Endothelial cell of umbilical vein (primary cell): Measurements from ENCODE around the gene WASL. TPM values are rescaled to one million over a fixed set of nuclear protein-coding genes. Genes with fewer than 3 reads are reported as not detected.

Experiments
- BruUV-seq: library from RNA; stranded (reverse); fragments of 400-500 nt; replicated peaks from 2 replicates; lab custom pipeline; 2021; lab: Mats Ljungman, UMichigan
- CTCF ChIA-PET: fragments of 300-600, 350-600 bp; sonication (Branson Sonifier 250); formaldehyde crosslinking; loops from one replicate; lab custom pipeline; 2021; ENCODE audit warnings: antibody characterized with exemption, inconsistent platforms; lab: Charles Lee
- POLR2A ChIA-PET: fragments of 300-600, 350-600 bp; sonication (Branson Sonifier 250); formaldehyde crosslinking; loops from one replicate; lab custom pipeline; 2021; ENCODE audit warnings: antibody characterized with exemption, inconsistent platforms; lab: Charles Lee
- DNase-seq: peaks from one replicate; pipeline ENCODE4 v3.0.0-alpha.2; 2011; ENCODE audit warnings: low read depth, low spot score
- FAIRE-seq: peaks from 2 replicates; lab custom pipeline; 2011; peaks lifted over from hg19 to GRCh38; lab: Jason Lieb, UNC
- H2AFZ ChIP-seq: 2 replicates; pipeline ENCODE4 v1.6.0; 2012; ENCODE audit warnings: low read depth, low read length, control low read depth, inconsistent platforms
- H3K27ac ChIP-seq: 2 replicates; pipeline ENCODE4 v1.5.1; 2011; ENCODE audit warnings: low read depth, mild to moderate bottlenecking, control low read depth, low read length, moderate library complexity; ENCODE audit not compliant: insufficient read depth
- H3K27me3 ChIP-seq, 2 experiments: 2 replicates each; pipeline versions ENCODE4 v1.6.0 to v1.6.1; 2011; ENCODE audit warnings: low read length in 2 of 2, mixed read lengths in 1 of 2; ENCODE audit not compliant: control insufficient read depth in 2 of 2, insufficient read depth in 2 of 2
- H3K36me3 ChIP-seq, 2 experiments: 2 replicates in 1 of 2; 3 replicates in 1 of 2; pipeline ENCODE4 v1.5.1; 2011; ENCODE audit warnings: low read length in 2 of 2, mild to moderate bottlenecking in 1 of 2, moderate library complexity in 1 of 2; ENCODE audit not compliant: control insufficient read depth in 2 of 2, insufficient read depth in 2 of 2; ENCODE audit errors: extremely low read depth in 1 of 2
- H3K4me1 ChIP-seq: 3 replicates; pipeline ENCODE4 v1.5.1; 2011; ENCODE audit warnings: mild to moderate bottlenecking, low read length; ENCODE audit not compliant: control insufficient read depth, insufficient read depth; ENCODE audit errors: extremely low read depth
- H3K4me2 ChIP-seq: 2 replicates; pipeline ENCODE4 v1.6.1; 2011; ENCODE audit warnings: low read length, control low read depth, mixed read lengths; ENCODE audit not compliant: insufficient read depth
- H3K4me3 ChIP-seq, 3 experiments: fragments of 200-600 bp in 1 of 3; sonication (generic), shearing (Covaris generic) in 1 of 3; replicated peaks in 1 of 3; 2 replicates each; pipeline ENCODE4 v1.5.1; 2011 to 2016; ENCODE audit warnings: control low read depth in 3 of 3, low read length in 3 of 3, mild to moderate bottlenecking in 2 of 3, inconsistent platforms in 1 of 3, low read depth in 1 of 3, moderate library complexity in 1 of 3; ENCODE audit not compliant: insufficient read depth in 1 of 3
- H3K79me2 ChIP-seq: 2 replicates; pipeline ENCODE4 v1.6.0; 2012; ENCODE audit warnings: low read length, inconsistent platforms; ENCODE audit not compliant: control insufficient read depth, insufficient read depth
- H3K9ac ChIP-seq: replicated peaks from 2 replicates; pipeline ENCODE3; 2011; ENCODE audit warnings: low read length, control low read depth; ENCODE audit not compliant: insufficient read depth; ENCODE audit errors: extremely low read depth
- H3K9me1 ChIP-seq: replicated peaks from 3 replicates; pipeline ENCODE4 v1.6.0; 2011; ENCODE audit warnings: mild to moderate bottlenecking, low read length; ENCODE audit not compliant: control insufficient read depth, insufficient read depth; ENCODE audit errors: extremely low read depth
- H3K9me3 ChIP-seq: replicated peaks from 2 replicates; pipeline ENCODE4 v1.5.1; 2012; ENCODE audit warnings: low read length, inconsistent platforms; ENCODE audit not compliant: control insufficient read depth, insufficient read depth
- H4K20me1 ChIP-seq: replicated peaks from 2 replicates; pipeline ENCODE3; 2011; ENCODE audit warnings: mild to moderate bottlenecking, low read length; ENCODE audit not compliant: control insufficient read depth, insufficient read depth; ENCODE audit errors: extremely low read depth
- CTCF ChIP-seq, 2 donors: IDR thresholded peaks; 1 replicate in 1 of 2; 2 replicates in 1 of 2; pipeline ENCODE4 v1.5.1; 2011; ENCODE audit warnings: low read length in 2 of 2, mild to moderate bottlenecking in 2 of 2, moderate library complexity in 2 of 2, control low read depth in 1 of 2, inconsistent platforms in 1 of 2, low read depth in 1 of 2; ENCODE audit not compliant: insufficient read depth in 1 of 2; ENCODE audit errors: extremely low read depth in 1 of 2
- EZH2 ChIP-seq: IDR thresholded peaks from 2 replicates; pipeline ENCODE4 v1.6.1; 2012; ENCODE audit warnings: borderline replicate concordance, low read depth, mild to moderate bottlenecking, moderate library complexity, low read length, inconsistent platforms; ENCODE audit not compliant: severe bottlenecking
- FOS ChIP-seq: IDR thresholded peaks from 2 replicates; pipeline ENCODE4 v1.6.1; 2011; ENCODE audit warnings: mild to moderate bottlenecking, low read length, moderate library complexity, borderline replicate concordance; ENCODE audit not compliant: insufficient read depth
- GATA2 ChIP-seq: IDR thresholded peaks from 2 replicates; pipeline ENCODE4 v1.7.0; 2011; ENCODE audit warnings: low read depth, mild to moderate bottlenecking, moderate library complexity, mixed read lengths, low read length; ENCODE audit not compliant: insufficient read length, insufficient read depth
- JUN ChIP-seq: IDR thresholded peaks from 2 replicates; pipeline ENCODE4 v1.6.1; 2011; ENCODE audit warnings: borderline replicate concordance, low read depth; ENCODE audit not compliant: insufficient read length, insufficient read depth
- MAX ChIP-seq: IDR thresholded peaks from 2 replicates; pipeline ENCODE4 v1.6.1; 2011; ENCODE audit not compliant: insufficient read depth, insufficient read length
- MYC ChIP-seq: IDR thresholded peaks from one replicate; pipeline ENCODE4 v1.6.1; 2011; ENCODE audit warnings: mild to moderate bottlenecking, low read depth, low read length
- POLR2A ChIP-seq: IDR thresholded peaks from 2 replicates; pipeline ENCODE4 v1.6.1; 2012; ENCODE audit warnings: low read depth, mild to moderate bottlenecking, control low read depth, low read length
- POLR2AphosphoS5 ChIP-seq: IDR thresholded peaks from 2 replicates; pipeline ENCODE4 v1.6.1; 2012; ENCODE audit warnings: low read depth, mild to moderate bottlenecking, control low read depth, low read length, moderate library complexity; ENCODE audit not compliant: insufficient read depth
- dilution Hi-C: fragments of 300-500 bp; cut with MboI; formaldehyde crosslinking; loops from one replicate; pipeline ENCODE4 v1.15.0; 2019; ENCODE audit warnings: low sequenced_read_pairs; ENCODE audit not compliant: extremely low pct_ligation_motif_present
- intact Hi-C: fragments of 100-400 bp; cut with micrococcal nuclease; formaldehyde crosslinking; loops from one replicate; pipeline ENCODE4 v1.10.0; 2022
- polyA plus RNA-seq, 4 experiments: library from polyadenylated mRNA; depleted of rRNA in 3 of 4; stranded (reverse) in 3 of 4; unstranded in 1 of 4; fragments of >200 nt; gene quantifications; 2 replicates each; pipeline versions ENCODE4 v1.2.1 to v1.2.3, GENCODE V29; 2011 to 2012; ENCODE audit warnings: missing spikeins in 1 of 4
- total RNA-seq: library from RNA; stranded (reverse); gene quantifications from 2 replicates; pipeline ENCODE4 v1.2.3, GENCODE V29; 2021

Gene WASL
- total and polyA plus RNA-seq, 2 donors (not counting 3 experiments of a cell fraction or from before 2014, with no cell fraction given) = 5.2 to 24.0 TPM

DNA sequence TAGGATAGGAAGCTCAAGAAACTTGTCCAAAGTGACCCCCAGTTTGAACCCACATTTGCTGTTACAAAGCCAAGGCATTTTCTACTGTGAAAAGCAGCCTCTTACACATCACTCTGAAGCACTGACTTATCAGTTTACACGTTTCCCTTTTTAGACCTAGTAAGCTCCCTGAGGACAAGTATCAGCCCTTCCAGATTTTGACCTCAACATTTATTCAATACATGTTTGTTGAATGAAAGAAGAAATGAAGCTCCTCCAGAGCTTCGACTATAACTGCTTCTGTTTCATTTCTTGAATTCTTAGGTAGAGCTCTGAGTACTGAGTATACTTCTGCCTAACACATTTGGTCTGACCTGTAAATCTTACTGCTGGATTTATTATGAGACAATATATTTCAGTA lies 2.7 kb downstream of the WASL start:
- Histone ChIP-seq H3K4me3 (peak overlapping the region in 1 of 3 experiments; percentile 98), H4K20me1 (peaks cover 29% of the 10 kb centered on the region), H2AFZ (no peak overlapping the region), H3K9me3 (no peaks in the 10 kb centered on the region), H3K4me2 (peak overlapping the region; percentile 99), H3K79me2 (peaks cover 73% of the 10 kb centered on the region), H3K27me3 (no peaks in the 10 kb centered on the region), H3K36me3 (no peaks in the 10 kb centered on the region), H3K4me1 (peaks cover 31% of the 10 kb centered on the region), H3K9ac (no peak overlapping the region), H3K9me1 (peaks cover 3% of the 10 kb centered on the region), H3K27ac (no peak overlapping the region)
- TF ChIP-seq JUN (no peak), FOS (no peak), POLR2AphosphoS5 (no peak), EZH2 (no peak), MYC (no peak), GATA2 (no peak), MAX (no peak), POLR2A (no peak), CTCF (IDR thresholded peaks at IDR 0.05; ENCODE audit: extremely low read depth in 1 of 2, insufficient read depth in 1 of 2, low read depth in 1 of 2, low read length in 2 of 2) (no peak)
- ChIA-PET POLR2A (no interaction called here), CTCF (interaction anchor here (0.8 to 1.4 kb wide), 5 partner anchors 9 to 63 kb away, joined by 3 to 5 read pairs (median 3); no protein-coding TSS in a partner anchor)
- FAIRE-seq = no peak
- dilution Hi-C loops (no loop called here), intact Hi-C loops (loop anchor here (2.0 to 5.0 kb wide), 5 partner anchors 19 to 1604 kb away; partner anchors contain the start of genes AASS and NDUFA5)
- no peak for DNase-seq
- BruUV-seq = no TSS peak
